Fibroblast of skin of abdomen (primary cell): ENCODE measurements around the gene TSHZ2.
A peak's percentile ranks its signal among the peaks of the same experiment; 100 is the strongest.
"Not testable (repeated sequence)": the region's sequence is repeated elsewhere in the genome, so short reads cannot be mapped to it uniquely, and the experiment has no call there.

Experiments
- DNase-seq: peaks from one replicate; pipeline ENCODE4 v3.0.0-alpha.2; 2013

The TSHZ2 gene

DNA sequence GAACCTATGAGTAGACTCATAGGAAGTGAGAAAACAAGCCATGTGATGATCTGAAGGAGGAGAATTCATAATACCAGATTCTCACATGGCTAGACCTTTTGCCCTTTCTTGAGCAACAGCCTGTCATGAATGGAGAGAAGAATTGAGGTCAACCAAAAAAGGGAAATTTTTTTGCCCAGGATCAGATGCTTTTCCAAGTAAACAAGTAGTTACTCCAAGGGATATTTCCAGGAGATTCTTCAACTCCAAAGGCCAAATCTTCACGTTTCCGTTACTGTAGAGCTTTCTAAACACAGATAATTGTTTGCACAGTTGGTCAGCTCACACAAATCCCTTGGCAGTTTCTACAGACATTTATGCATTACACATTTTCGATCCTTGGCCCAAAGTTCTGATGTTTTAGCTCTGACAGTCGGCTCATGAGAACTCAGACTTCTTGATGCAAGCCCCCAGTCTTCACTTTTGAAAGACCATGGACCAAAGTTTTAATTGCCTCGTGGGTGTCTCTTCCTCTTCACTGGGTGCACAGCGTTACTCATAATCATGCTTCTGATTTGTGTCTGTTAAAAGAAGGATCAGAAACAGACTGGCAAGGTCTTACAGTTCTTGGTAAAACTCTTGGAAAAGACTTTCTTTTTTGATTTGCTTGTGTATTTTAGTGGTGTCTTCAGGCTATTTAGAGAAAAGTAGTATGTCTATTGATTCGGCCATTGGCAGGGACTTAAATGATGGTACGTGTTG is 115.0 kb downstream of the TSHZ2 start:
- no peak for DNase-seq

DNA sequence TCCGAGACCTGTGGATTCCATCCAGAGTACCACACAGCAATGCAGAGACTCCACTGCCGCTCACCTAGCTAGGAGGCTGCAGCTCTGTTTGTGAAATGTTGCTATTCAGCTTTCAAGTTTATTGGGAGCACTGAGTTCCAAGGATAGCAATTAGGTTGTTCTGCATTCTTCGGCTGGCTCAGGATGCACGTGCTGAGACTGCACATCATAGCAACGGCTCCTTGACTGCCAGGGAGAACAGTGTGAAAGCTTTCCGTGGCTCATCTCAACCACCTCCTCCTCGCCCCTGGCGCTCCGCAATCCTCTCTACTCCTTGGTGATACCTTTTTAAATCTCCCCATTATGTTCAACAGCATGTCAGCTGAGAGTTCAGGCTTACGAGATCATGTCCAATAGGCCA is 116.6 kb downstream of the TSHZ2 start:
- DNase-seq, result no peak

DNA sequence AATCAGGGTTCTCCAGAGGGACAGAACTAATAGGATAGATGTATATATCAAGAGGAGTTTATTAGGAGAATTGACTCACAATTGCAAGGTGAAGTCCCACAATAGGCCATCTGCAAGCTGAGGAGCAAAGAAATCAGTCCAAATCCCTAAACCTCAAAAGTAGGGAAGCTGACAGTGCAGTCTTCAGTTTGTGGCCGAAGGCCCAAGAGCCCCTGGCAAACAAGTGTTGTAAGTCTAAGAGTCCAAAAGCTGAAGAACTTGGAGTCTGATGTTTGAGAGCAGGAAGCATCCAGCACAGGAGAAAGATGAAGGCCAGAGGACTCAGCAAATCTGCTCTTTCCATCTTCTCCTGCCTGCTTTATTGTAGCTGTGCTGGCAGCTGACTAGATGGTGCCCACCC is 117.7 kb downstream of the TSHZ2 start:
- DNase-seq, result not testable (repeated sequence)

DNA sequence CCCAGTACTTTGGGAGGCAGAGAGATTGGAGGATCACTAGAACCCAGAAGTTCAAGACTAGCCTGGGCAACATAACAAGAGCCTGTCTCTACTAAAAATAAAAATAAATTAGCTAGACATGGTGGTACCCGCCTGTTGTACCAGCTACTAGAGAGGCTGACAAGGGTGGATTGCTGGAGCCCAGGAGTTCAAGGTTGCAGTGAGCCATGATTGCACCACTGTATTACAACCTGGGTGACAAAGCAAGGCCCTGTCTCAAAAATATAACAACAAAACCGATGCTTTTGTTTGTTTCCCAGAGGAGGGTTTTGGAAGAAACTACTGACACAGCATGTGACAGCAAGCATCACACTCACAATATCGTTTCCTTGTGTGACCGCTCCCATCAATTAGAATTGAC is 119.6 kb downstream of the TSHZ2 start:
- no peak for DNase-seq

DNA sequence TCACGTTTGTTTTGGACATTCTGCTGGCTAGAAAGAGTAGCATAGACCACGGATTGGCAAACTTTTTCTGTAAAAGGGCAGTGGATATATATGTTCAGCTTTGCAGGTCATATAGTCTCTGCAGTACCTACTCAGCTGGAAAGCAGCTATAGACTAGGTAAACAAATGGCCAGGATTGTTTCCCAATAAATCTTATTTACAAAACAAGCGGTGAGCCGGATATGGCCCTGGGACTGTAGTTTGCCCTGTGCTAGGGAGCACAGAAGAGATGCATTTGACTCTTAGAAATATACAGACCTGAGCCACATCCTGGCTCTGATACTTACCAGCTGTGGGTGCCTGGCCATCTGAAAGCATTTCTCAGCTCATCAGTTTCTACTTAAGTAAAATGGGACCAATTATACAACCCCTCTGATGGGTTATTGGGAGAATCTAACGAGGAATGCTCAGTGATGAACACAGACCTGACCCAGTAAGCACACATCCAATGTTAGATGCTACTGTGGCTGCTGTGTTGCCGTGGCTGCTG is 120.7 kb downstream of the TSHZ2 start:
- no peak for DNase-seq

DNA sequence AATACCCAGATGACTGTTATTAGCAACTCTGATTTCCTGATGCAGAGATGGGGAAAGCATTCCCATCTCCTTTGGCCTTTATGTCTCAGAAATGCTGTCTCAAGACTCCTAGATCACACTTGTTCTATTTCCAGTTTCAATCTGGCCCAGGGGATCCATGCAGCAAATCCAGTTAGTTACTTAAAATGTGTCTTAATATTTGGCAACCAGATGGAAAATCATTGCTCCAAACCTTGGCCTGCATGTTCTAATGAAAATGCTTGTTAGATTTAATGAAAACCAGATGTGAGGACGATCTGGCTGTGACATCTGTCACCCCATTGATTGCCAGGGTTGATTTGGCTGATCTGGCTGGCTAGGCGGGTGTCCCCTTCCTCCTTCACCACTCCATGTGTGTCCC is 125.2 kb downstream of the TSHZ2 start:
- no peak for DNase-seq

DNA sequence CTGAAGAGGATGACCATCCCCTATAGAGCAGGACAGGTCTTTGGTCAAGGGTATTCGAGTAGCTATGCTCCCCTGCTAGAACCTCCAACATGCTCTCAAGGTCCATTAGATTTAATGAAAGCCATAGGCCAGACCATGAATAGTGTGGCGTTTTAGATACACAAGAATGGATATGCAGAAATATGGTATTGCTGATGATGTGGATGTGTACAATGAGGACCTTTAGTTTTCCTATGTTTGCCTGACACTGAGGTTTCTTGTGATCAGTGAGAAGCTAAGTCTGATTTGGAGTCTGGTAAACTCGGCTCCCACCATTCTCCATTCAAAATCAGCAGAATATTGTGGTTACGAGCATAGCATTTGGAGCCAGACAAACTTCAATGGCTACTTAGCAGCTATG is 125.6 kb downstream of the TSHZ2 start:
- no peak for DNase-seq

DNA sequence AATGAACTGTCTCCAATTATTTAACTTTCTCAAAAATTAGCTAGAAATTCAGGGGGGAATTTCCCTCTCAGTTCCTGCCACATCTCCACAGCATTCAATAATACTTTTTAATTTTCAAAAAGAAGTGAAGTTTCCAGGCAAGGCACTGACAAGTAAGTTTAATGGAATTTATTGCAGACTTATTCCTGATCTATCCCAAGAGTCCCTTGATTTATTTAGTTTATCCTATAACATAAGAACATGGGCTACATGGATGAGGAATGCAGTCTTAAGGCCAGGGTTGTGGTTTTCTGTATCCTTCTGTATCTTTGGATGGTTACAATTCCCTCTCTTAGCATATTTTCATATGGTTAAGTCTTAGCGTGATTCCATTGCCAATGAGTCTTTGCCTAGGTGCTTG is 126.5 kb downstream of the TSHZ2 start:
- peak; percentile 92 for DNase-seq

DNA sequence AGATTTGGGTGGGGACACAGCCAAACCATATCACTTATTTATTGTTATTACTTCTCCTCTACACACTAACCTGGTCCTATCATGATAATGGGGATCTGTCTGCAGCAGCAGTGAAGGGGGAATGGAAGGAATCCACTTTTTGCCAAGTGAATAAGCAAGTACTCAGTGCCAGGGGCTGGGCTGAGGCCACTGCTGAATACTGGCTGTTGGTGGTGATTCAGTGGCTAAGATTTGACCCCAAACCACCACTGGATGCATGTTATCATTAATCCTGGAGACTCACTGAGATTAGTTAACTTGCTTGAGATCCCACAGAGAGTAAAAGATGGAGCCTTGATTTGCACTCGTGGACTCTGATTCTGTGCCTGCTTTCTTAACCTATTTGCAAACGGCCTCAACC is 127.7 kb downstream of the TSHZ2 start:
- DNase-seq, result peak; percentile 54

DNA sequence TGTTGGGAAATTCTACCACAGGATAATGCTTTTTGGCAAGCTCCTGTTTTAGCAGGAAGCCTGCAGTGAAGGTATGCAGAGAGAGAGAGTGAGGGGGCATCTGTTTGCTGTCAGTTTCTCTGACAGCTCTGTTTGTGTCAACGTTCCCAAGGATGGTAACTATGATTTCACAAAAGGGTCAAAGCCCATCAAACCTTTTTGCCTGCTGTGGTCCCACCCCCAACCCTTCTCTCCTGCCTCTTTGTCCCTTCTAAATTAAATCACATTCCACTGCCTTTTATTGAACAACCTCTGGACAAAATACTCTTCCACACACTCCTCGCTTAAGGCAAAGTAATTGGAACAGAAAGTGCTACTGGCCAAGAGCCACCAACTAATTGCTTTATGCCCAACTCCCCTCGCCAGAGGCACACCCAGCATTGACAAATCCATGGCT is 128.3 kb downstream of the TSHZ2 start:
- peak; percentile 76 for DNase-seq

DNA sequence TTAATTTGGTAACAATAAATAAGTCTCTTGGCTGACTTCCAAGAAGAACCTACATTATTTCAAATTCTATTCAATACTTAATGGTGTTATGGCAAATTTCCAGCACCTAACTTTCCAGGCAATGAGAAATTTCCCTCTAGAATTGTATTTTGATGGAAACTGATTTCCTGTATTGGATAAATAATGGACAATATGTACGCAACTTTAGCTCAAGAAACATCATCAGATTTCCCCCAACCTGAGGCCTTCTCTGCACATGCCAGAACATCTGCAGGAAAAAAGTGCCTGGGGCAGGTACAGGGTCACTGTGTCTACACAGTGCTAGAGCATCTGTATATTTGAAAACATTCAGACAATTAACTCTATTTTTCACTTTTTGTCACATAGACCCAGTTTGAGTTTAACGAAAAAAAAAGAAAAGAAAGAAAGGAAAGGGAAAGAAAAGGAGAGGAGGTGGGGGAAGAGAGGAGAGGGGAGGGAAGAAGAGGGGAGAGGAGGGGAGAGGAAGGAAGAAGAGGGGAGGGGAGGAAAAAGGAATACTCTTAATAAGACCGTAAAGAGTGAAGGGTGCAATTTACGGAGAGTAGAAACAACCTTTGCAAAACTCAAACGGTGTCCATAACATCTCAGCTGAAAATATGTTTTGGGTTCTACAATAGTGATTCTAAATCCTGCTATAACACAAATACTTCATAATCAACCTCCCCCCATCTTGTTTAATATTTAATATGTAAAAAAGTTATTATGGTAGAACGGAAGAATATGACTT is 130.0 kb downstream of the TSHZ2 start:
- DNase-seq, result no peak

DNA sequence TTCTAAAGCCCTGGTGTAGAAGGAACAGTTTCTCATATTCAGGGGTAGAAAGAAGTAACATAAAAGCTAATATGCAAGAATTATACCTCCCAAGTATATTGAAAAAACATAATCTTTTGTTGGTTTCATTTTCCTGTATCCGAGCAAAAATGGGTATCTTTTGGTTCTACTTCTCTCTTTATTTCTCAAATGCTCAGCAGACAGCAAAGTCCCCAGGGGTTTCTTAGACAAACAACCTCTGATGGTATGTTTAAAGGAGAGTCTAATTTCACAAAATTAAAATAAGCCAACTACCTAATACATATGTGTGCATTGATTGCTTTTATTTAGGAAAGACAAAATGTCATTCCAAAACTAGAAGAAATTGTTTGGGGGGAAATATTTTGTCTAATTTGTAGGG is 131.0 kb downstream of the TSHZ2 start:
- DNase-seq, result no peak

DNA sequence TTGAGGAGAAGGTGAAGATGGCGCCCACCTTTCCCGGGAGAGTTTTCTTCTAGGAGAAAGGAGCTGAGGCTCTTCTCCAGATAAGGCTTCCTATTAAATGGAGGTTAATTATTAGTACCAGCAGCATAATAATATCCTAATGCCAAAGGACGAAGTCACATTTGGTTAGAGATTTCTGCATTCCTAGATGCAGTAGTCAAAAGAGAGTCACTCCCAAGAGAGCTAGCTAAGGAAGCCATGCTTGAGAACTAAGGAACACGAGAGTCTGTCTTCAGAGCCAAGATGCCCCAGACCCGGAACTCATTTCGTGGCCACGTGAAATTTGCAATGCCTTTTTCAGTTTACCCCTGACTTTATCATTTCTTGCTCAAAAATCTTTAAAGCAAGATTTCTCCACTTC is 132.7 kb downstream of the TSHZ2 start:
- peak; percentile 58 for DNase-seq

DNA sequence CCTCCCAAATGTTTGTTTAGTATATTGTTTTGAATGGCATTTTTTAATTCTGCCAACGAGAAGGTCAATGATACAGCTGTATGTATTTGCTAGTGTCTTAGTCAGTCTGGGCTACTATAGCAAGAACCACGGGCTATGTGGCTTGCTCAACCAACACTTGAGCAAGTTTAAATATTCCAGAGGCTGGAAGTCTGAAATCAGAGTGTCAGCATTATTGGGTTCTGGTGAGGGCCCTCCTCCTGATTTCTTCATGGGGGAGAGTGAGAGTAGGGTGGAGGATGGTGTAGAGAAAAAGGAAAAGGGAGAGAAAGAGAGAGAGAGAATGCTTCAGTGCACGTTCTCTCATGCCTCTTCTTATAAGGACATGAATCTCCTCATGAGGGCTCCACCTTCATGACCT is 144.6 kb downstream of the TSHZ2 start:
- DNase-seq, result no peak

DNA sequence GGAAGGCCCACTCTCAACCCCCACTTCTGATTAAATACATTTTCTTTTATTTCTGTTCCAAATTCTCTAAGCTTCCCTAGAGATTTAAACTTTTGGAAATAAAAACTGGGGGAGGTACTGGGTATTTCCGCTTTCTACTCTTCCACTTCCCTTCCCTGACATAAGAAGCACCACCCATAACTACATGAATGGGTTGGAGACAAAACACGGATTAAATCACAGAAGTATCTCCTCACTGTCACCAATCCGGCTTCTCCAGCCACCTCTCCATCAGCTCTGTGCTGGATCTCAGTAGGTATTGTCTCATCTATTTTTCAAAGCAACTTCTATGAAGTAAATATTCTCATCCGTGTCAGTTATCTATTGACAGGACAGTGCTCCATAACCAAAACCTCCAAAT is 150.7 kb downstream of the TSHZ2 start:
- DNase-seq, result no peak

DNA sequence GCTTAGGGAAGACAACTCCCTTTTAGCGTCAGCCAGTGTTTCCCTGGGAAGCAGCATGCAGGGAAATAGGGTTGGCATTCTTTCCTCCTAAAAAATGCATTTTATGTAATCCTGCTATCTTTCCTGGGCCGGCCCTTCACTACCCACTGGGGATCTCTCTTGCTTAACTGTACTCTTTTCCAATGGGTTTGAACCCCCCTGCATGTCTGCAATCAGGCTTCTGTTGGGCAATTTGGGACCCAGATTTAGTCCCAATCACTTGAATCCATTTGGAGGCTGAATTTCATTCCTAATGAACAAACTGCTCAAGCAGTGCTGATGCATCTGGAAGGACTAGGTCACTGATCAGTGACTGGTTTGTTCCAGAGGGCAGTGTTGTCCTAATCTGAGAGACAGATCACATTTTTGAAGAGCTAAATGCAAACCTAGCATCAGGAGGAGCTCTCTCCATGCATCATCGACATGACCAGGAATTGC is 152.0 kb downstream of the TSHZ2 start:
- no peak for DNase-seq

DNA sequence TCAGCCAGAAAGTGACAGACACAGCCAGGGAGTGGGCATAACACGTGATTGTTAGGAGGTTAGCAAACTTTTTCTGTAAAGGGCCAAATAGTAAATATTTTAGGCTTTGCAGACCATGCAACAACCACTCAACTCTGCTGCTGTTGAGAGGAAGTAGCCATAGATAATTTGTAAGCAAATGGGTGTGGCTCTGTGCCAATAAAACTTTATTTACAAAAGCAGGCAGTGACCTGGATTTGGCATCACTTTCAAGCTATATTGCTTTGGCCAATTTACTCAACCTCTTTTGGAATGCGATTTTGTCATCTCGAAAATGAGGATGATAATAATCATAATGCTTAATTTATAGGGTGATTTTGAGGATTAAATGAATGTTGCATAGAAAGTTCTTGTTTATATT is 152.6 kb downstream of the TSHZ2 start:
- DNase-seq, result no peak

DNA sequence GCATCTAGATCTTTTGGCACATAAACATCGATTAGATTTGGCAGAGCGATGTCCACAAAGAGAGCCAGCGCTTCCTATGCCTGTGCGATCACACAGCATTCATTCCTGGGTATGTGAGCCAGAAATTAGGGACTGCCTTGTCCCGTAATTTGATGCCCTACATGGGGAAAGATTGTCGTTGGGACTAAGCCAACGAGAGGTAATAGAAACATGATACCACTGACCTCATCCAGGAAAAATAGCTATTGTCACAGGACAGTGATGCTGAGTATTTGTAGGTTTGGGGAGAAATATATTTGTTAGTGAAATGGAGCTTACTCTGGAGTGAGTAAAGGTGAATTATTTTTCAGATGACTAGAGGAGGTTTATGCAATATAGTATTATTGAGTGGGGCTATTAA is 154.0 kb downstream of the TSHZ2 start:
- peak; percentile 47 for DNase-seq

DNA sequence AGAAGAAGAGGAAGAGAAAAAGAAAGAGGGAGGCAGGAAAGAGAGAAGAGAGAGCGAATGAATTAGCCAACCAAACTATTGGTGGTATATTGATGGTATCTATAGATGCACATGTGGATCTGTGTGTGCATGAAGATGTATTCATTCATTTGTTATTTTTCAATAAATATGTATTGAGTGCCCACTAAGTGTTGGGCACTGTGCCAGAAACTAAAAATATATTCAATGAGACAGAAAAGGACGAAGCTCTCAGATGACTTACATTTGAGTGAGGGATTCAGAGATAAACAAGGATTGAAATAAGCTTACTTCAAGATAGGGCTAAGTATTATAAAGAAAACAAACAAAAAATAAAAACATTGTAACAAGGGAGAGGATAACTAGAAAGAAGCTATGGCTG is 154.9 kb downstream of the TSHZ2 start:
- DNase-seq, result no peak

DNA sequence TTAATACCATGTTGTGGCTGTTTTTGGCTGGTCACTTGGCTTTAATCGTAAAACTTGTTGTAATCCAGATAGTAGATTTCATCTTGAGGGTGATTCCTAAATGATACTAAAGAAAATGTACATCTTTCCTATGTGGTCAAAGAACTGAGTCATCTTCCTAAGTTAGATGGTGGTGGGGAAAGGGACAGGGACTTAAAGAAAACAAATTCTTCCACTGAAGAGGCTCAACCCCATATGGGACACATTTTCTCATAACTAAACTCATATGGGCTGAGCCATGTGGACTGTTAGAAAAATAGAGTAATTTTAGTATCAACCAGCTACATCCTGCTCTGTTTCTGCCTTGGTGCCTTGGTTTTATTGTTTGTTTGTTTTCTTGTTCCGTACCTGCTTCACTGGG is 155.8 kb downstream of the TSHZ2 start:
- peak; percentile 76 for DNase-seq

DNA sequence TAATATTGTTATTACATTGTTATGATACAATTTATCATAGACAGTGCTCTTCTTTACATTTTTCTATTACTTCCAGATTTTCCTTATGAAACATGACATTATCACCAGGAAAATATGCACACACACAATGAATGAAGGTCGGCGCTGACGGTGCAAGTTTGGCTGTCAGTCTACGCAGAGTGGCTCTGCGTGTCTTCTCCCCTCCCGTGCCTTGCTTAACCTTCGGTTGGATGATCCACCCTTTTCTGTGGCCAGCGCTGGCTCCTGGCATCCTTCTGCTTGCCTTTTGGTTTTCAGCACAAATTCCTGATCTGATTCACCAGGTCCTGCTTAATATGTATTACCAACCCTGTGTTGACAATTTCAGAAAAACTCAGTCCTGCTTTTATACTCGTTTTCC is 157.4 kb downstream of the TSHZ2 start:
- peak; percentile 76 for DNase-seq

DNA sequence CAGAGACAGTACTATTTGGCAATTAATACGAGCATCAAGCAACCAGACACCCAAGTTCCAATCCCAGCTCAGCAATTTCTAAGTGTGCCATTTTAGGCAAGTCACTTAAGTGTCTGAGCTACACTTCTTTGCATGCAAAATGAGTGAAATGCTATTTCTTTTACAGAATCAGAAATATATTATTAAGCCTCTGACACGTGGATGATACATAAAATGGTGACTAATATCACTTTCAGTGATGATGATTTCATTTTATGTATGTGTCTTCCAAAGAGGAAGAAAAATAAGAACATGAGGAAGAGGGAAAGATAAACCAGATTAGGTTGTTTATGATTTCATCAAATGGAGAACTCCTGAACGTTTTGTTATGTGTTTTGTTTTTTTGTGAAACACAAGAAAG is 158.6 kb downstream of the TSHZ2 start:
- no peak for DNase-seq

DNA sequence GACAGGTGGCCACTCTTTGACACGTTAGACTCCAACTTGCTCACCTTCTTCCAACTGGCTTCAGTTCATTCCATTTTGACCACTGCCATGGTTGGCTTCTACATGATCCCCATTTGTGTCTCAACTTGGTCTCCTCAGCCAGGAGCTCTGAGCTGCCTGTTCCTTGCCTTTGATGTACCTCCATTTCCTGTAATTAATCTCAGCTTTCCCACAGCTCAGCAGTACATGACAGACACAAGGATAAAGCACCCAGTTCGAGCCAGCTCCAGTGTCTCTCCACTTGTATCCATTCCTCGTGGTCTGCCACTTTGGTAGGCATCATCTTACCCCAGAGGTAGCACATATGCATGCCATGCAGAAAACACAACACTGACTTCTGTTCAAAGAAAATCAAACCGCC is 161.0 kb downstream of the TSHZ2 start:
- DNase-seq, result no peak

DNA sequence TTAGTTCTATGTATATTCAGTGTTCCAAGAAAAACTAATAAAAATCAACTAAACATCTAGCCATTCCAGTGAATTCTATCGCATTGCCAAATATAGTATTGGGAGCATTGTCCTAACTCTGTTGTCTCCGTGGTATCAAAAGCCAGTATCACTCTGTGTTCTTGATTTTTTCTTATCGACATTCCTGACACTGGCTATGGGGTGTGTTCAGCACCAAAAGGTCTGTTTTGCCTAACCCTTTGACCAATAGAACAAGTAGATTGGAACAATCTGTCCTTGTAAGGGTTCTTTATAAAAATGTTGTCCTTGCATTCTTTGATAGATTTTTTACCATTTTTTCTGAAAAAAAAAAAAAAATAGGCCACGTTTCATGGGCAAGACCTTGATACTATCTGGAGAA is 161.5 kb downstream of the TSHZ2 start:
- no peak for DNase-seq
